Urinary bladder (tissue), 4 donors: Measurements from ENCODE around the gene ABHD16A. TPM values are rescaled to one million over a fixed set of nuclear protein-coding genes. Genes with fewer than 3 reads are reported as not detected.

ENCODE experiments used
- DNase-seq: peaks from one replicate; pipeline ENCODE4 v3.0.0-alpha.2; 2015; ENCODE audit errors: extremely low spot score
- H3K27ac ChIP-seq: one replicate; pipeline ENCODE4 v1.5.1; 2013; ENCODE audit warnings: low read depth, mild to moderate bottlenecking, moderate library complexity
- H3K36me3 ChIP-seq: one replicate; pipeline ENCODE4 v1.6.1; 2013; ENCODE audit warnings: mild to moderate bottlenecking, moderate library complexity; ENCODE audit not compliant: insufficient read depth
- H3K4me1 ChIP-seq: one replicate; pipeline ENCODE4 v1.6.1; 2013; ENCODE audit warnings: mild to moderate bottlenecking, moderate library complexity; ENCODE audit not compliant: insufficient read depth
- H3K4me3 ChIP-seq: one replicate; pipeline ENCODE4 v1.5.1; 2013; ENCODE audit warnings: low read depth, low read length
- WGBS: extraction: QIAGEN DNeasy Blood & Tissue Kit; methylation state at CpG from one replicate; pipeline ENCODE4 v1.1.7; 2013; 5-methylcytosine and 5-hydroxymethylcytosine counted together
- polyA plus RNA-seq: library from polyadenylated mRNA; stranded (reverse); fragments of 200-250 nt; gene quantifications from one replicate; pipeline ENCODE4 v1.2.3, GENCODE V29; 2013
- total RNA-seq: library from RNA; depleted of rRNA; stranded (reverse); fragments of >200 nt; gene quantifications from one replicate; pipeline ENCODE4 v1.2.3, GENCODE V29; 2014
- donor health status: healthy with polysubstance abuse.
- donor health status: healthy.

The ABHD16A gene
- total and polyA plus RNA-seq, 2 donors, result 42.6 to 56.4 TPM

DNA sequence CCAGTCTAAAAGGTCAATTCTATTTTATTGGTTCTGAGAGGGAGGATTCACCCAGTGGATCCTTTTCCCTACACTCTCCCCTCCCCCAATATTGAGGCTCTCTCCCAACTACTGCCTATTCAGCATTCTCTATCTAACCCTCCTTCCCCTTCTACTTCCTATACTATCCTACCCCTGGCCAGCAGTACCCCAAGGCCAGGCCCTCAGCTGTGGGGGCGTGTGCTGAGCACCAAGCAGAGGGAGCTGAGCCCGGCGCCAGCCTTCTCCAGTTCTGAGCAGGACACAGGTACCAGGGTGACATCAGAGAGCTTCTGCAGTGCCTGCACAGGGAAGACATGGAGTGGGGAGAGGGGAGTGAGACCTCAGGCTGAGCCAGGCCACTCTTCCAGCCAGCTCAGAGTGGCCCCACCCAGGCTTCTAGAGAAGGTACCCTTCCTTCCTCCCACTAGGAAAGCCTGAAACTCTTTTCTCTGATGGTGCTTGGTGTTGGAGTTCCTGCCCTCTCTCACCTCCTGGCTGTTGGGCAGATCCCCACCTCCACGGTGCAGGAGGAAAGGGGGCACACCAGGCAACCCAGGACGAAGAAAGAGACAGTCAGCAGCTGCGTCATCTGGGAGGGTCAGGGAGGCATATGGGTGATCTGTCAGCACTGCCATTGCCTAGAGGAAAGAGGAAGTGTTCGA lies 24.1 kb upstream of the ABHD16A start:
- Histone ChIP-seq H3K27ac (no peak overlapping the region), H3K36me3 (peaks cover 2% of the 10 kb centered on the region), H3K4me1 (no peaks in the 10 kb centered on the region), H3K4me3 (no peak overlapping the region)
- DNase-seq, result no peak
- WGBS, result 75% methylated on average over 7 of the region's 7 CpGs

DNA sequence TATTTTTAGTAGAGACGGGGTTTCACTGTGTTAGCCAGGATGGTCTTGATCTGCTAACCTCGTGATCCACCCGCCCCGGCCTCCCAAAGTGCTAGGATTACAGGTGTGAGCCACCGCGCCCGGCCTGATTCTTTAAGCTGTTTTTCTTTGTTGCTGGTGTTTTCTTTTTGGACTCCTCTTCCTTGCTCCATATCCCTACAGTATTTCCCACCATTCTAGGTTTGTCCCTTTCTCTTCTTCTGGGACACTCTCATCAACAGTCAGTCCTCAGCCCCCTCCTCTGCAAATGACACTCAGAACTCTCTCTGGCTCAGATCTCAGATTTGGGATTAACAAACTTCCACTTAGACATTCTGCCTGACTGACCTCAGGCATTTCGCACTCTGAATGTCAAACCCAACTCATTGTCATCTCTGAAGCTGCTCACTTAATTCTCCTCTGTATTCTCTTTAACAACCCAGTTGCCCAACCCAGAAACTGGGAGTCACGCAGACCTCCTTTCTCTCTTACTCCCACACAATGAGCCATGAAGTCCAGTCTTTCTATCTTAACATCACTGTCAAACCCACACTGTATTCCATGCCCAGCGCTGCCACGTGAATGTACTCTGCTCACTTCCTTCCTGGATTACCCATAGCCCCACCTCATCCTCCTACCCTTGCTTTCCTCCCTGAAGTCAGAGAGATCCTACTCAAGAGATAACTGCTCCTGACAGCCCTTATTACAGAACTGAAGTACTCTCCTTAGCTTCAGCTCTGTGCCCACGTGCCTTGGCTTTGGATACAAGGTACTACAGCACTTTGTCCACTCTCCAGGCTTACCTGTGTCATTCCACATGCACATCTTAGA lies 22.6 kb upstream of the ABHD16A start:
- Histone ChIP-seq H3K4me3 (no peak overlapping the region), H3K27ac (no peak overlapping the region), H3K4me1 (no peaks in the 10 kb centered on the region), H3K36me3 (no peaks in the 10 kb centered on the region)
- 87% methylated on average over 12 of the region's 12 CpGs for WGBS
- no peak for DNase-seq

DNA sequence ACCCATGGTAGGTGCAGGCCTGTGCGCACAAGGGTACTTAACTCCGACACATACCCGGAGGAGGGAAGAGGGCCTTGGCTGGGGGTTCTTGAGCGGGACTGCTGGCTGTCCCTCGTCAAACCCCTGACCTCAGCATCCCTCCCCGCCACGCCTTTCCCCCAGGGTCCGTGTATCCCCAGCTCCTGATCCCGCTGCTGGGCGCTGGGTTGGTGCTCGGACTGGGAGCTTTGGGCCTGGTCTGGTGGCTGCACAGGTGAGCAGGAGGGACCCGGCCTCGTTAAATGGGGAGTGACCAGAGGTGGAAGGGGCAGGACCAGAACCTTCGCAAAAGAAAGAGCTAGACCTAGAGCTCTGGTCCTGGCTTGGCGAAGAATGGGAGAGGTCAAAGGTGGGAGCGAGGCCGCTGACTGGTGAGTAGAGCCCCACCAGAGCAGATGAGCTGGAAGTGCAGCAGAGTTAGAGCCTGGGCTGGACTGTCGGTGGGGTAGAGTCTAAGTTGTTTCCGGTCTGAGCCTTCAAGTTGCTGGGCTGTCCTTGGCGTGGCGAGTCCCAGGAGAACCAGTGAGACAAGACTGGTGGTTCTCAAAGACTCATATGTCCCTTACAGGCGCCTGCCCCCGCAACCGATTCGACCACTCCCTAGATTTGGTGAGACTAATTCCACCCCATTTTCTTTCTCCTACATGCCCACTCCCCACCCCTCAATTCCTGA lies 21.0 kb upstream of the ABHD16A start:
- Histone ChIP-seq H3K36me3 (no peaks in the 10 kb centered on the region), H3K4me3 (no peak overlapping the region), H3K4me1 (no peaks in the 10 kb centered on the region), H3K27ac (no peak overlapping the region)
- WGBS, result 84% methylated on average over 25 of the region's 25 CpGs
- DNase-seq, result no peak

DNA sequence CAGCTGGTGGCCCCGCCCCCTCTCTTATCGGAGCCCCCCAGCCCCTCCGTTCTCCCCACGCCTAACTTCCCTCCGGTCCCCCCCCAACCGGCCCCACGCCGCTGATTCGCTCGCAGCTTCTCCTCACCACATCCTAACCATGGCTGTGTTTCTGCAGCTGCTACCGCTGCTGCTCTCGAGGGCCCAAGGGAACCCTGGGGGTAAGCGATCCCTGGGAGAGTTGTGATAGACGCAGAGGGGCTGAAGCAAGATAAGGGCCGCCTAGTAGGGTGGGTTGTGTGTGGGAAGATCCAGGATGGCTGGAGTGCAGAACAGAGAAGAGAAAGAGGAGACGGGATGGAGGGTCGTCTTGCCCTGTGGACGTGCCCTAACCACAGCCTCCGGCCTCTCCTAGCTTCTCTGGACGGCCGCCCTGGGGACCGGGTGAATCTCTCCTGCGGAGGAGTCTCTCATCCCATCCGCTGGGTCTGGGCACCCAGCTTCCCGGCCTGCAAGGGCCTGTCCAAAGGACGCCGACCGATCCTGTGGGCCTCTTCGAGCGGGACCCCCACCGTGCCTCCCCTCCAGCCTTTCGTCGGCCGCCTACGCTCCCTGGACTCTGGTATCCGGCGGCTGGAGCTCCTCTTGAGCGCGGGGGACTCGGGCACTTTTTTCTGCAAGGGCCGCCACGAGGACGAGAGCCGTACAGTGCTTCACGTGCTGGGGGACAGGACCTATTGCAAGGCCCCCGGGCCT lies 20.3 kb upstream of the ABHD16A start, which contains the start of gene MPIG6B:
Gene MPIG6B, plus strand, starts transcription at position 129 of the 735 bp plus-strand sequence. Its CDS starts 11 bp downstream, at position 140.
- H3K27ac ChIP-seq, result no peak within 1 kb of the TSS
- H3K4me1 ChIP-seq, result no peaks in the 10 kb centered on the region
- no peak within 1 kb of the TSS for H3K4me3 ChIP-seq
- DNase-seq, result no peak
- WGBS, result 72% methylated on average over 46 of the region's 46 CpGs
- no peaks in the 10 kb centered on the region for H3K36me3 ChIP-seq

DNA sequence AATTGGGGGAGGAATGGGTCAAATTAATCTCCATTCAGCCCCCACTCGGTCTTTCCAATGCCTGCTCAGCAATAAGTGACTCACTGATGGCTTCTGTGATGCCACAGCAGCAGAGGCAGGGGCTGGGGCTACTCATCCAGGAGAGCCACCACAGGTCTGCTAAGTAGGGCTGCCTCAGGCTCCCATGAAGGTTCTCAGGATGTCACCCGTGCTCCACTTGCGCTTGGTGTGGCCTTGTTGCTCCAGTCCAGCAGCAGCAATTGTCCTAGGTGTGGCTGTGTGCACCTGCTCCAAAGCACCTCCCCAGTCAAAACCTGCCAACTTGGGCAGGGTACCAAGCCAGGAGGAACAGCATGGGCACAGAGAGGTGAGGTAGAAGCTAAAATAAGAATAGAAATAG lies 19.0 kb upstream of the ABHD16A start:
- Histone ChIP-seq H3K4me3 (no peak overlapping the region), H3K4me1 (no peaks in the 10 kb centered on the region), H3K27ac (no peak overlapping the region), H3K36me3 (no peaks in the 10 kb centered on the region)
- WGBS, result 86% methylated on average over 3 of the region's 3 CpGs
- no peak for DNase-seq

DNA sequence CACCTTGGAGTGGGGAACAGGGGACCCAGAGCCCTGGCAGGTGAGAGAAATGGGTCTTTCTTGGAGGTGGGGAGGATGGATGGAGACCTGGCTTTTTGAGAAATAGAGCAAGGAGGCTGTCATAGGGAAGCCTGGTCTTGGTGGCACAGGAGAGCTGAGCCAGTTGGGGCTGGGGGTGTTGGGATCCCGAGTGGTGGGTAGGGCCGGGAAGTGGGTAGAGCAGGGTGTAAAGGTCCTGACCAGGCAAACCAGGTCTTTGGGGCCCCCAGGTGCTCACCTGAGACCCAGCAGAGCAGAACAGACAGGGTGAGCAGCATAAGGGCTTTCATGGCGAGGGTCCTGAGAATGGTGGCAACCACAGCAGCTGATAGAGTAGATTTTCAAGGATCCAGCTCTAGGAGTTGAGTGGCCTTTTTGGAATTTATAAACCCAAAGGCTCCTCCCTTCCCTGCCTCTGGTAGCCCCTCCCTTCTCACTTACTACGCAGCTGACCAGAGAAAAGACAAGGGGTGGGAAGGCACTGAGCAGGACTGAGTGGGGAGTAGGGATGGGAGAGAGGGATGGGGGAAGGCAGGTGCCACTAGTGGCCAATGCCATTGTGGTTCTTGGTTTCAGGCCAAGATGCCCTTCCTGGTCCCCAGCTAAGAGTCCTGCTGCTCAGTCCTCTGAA lies 18.4 kb upstream of the ABHD16A start, which contains the start of gene LY6G6C:
Gene LY6G6C, minus strand, starts transcription at position 396 of the 670 bp plus-strand sequence. Its CDS starts 67 bp downstream, at position 329.
- WGBS, result 82% methylated on average over 4 of the region's 4 CpGs
- Histone ChIP-seq H3K4me3 (no peak within 1 kb of the TSS), H3K4me1 (no peaks in the 10 kb centered on the region), H3K36me3 (no peaks in the 10 kb centered on the region), H3K27ac (no peak within 1 kb of the TSS)
- DNase-seq, result no peak

DNA sequence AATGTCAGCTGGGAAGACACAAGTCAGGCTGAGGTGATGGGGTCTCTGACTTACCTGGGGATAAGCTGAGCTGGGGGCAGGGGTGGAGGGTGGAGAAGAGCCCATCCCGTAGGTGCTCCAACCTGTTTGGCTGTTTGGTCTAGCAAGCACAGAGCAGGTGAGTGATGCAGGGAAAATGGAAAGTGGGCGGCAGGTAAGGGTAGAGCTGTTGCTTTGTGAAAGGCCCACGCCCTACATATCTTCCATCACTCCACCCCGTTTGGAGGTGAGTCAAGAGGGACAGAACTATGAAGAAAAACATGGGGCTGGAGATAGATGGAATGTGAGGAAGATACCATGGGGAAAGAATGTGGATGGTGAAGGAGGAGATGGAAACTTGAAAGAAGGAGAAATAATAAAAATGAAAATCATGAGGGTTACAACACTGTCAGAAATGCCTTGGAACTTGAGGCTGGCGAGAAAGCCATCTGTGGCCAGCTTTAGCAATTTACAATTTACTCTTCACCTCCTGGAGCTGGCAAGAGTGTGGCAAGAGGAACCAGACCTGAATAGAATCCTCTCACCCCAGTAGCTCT lies 17.2 kb upstream of the ABHD16A start:
- no peaks in the 10 kb centered on the region for H3K4me1 ChIP-seq
- H3K27ac ChIP-seq, result no peak overlapping the region
- 78% methylated on average over 5 of the region's 5 CpGs for WGBS
- no peaks in the 10 kb centered on the region for H3K36me3 ChIP-seq
- no peak overlapping the region for H3K4me3 ChIP-seq
- DNase-seq, result no peak

DNA sequence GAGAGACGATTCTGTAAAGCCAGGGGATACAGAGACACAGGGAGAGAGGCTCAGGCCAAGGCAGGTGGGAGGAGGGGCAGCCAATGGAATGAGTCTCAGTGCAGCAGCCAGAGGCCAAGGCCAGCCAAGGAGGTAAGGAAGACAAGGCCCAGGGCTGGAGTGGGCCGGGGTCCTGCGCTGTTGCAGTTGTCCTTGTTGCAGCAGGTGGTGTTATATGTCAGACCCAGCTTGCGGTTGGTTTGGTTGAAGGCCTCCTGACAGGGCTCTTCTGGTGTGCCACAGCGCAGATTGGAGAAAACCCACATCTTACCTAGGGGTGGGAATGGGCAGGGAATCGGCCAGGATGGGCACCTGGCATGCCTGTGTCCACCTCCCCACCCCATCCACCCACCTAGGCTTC lies 15.9 kb upstream of the ABHD16A start:
- no peak for DNase-seq
- H3K4me3 ChIP-seq, result no peak overlapping the region
- H3K36me3 ChIP-seq, result no peaks in the 10 kb centered on the region
- no peaks in the 10 kb centered on the region for H3K4me1 ChIP-seq
- H3K27ac ChIP-seq, result no peak overlapping the region
- WGBS, result 85% methylated on average over 6 of the region's 6 CpGs

DNA sequence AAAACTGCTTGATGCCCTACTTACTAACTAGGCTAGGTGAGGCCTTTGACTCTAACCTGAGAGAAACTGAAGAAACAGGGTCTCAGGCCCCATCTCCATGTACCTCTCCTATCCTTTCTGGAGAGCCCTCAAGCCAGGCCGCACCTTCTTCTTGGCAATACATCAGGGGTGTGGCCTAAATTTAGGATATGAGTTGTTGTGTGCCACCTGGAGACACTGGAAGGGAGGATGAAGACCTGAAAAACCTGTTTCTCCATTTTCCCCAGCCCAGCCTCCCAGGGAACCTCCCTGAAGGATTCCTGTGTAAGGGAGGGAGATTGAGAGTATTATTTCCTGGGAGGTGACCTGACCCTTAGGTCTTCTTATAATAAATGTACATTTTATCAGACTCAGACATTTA lies 15.1 kb upstream of the ABHD16A start:
- Histone ChIP-seq H3K27ac (no peak overlapping the region), H3K4me3 (no peak overlapping the region), H3K4me1 (no peaks in the 10 kb centered on the region), H3K36me3 (no peaks in the 10 kb centered on the region)
- 83% methylated on average over 1 of the region's 1 CpG for WGBS
- DNase-seq, result no peak

DNA sequence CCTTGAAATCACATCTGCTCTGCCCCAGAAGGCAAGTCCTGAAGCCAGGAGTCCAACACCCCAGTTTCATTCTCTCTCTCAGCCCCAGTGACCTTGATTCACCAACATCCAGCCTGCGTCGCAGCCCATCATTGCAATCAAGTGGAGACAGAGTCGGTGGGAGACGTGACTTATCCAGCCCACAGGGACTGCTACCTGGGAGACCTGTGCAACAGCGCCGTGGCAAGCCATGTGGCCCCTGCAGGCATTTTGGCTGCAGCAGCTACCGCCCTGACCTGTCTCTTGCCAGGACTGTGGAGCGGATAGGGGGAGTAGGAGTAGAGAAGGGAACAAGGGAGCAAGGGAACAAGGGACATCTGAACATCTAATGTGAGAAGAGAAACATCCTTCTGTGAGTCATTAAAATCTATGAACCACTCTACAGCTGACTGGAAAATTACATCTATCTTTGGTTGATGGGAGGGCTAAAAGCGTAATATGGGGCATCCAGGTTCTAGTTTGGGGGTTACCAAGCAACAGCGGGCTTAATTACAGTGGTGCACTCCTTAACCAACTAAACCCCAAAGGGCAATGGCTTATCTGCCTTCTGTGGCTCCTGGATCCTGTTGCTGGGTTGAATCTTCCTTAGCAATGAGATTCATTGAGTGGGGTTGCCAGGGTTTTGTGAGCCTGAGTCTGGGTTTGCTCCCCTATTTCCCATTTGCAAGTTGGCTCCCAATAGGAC lies 14.5 kb upstream of the ABHD16A start:
- Histone ChIP-seq H3K4me1 (no peaks in the 10 kb centered on the region), H3K27ac (no peak overlapping the region), H3K36me3 (no peaks in the 10 kb centered on the region), H3K4me3 (no peak overlapping the region)
- 76% methylated on average over 10 of the region's 10 CpGs for WGBS
- no peak for DNase-seq

DNA sequence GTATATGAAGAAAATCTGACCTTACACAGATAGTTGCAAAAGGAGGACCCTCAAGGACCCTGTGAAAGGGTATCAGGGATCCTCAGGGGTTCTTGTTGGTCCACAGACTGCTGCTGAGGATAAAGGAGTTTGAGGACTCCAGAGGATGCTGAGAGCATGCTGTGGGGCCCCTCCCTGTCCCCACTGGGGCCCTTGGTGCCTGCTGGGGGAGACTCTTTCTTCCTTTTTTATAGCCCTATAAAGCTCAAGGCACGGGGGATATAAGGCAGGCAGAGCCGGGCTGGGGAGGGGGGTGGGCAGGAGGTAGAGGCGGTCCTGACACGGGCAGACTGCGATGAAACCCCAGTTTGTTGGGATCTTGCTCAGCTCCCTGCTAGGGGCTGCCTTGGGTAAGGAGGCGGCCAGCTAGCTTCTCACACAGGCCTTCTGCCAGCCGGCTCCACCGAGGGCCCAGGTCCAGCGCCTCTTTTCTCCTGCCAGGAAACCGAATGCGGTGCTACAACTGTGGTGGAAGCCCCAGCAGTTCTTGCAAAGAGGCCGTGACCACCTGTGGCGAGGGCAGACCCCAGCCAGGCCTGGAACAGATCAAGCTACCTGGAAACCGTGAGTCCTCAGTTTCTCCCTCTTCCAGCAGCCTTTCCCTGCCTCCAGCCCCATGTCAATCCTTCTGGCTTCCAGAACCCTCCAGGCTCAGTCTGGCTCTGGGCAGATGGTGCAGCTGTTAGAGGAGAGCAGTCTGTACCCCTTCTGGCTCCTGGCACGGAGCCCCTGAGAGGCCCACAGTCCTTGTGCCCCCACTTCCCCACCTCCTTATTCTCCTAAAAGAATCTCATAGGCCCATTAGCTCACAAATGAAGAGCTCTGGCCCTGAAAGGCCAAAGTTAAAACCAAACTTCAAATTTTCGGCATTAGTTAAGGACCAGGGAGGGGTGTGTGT lies 12.2 kb upstream of the ABHD16A start, which contains the start of gene LY6G6D:
Gene LY6G6D, plus strand, starts transcription at position 327 of the 937 bp plus-strand sequence. Its CDS starts 8 bp downstream, at position 335.
- 43% methylated on average over 16 of the region's 16 CpGs for WGBS
- Histone ChIP-seq H3K4me3 (no peak within 1 kb of the TSS), H3K36me3 (no peaks in the 10 kb centered on the region), H3K4me1 (no peaks in the 10 kb centered on the region), H3K27ac (no peak within 1 kb of the TSS)
- no peak for DNase-seq
